Memory B cell (primary cell): ENCODE data around the gene LRRC71.
A peak's percentile ranks its signal among the peaks of the same experiment; 100 is the strongest.

Source experiments
- ATAC-seq: fragments of 150-1000 bp; cut with Tn5 transposase; 2 replicates; pipeline ENCODE4 v1.10.0; 2021; ENCODE audit warnings: low read depth, mild to moderate bottlenecking, moderate library complexity
- DNase-seq, 2 donors: peaks; one replicate each; pipeline ENCODE4 v3.0.0; 2022; ENCODE audit warnings: low spot score in 2 of 2
- H3K27ac Mint-ChIP-seq: one replicate; pipeline ENCODE4 v1.8.0; 2022; ENCODE audit warnings: mild to moderate bottlenecking, moderate library complexity, mixed read lengths
- H3K27me3 Mint-ChIP-seq: one replicate; pipeline ENCODE4 v1.8.0; 2022; ENCODE audit warnings: mixed read lengths
- H3K36me3 Mint-ChIP-seq: one replicate; pipeline ENCODE4 v1.8.0; 2022; ENCODE audit warnings: mild to moderate bottlenecking, mixed read lengths
- H3K4me1 Mint-ChIP-seq: one replicate; pipeline ENCODE4 v1.8.0; 2022; ENCODE audit warnings: mixed read lengths
- H3K4me3 Mint-ChIP-seq: one replicate; pipeline ENCODE4 v1.8.0; 2022; ENCODE audit warnings: mild to moderate bottlenecking, moderate library complexity, mixed read lengths
- H3K9me3 Mint-ChIP-seq: one replicate; pipeline ENCODE4 v1.8.0; 2022; ENCODE audit warnings: mixed read lengths

The LRRC71 gene

DNA sequence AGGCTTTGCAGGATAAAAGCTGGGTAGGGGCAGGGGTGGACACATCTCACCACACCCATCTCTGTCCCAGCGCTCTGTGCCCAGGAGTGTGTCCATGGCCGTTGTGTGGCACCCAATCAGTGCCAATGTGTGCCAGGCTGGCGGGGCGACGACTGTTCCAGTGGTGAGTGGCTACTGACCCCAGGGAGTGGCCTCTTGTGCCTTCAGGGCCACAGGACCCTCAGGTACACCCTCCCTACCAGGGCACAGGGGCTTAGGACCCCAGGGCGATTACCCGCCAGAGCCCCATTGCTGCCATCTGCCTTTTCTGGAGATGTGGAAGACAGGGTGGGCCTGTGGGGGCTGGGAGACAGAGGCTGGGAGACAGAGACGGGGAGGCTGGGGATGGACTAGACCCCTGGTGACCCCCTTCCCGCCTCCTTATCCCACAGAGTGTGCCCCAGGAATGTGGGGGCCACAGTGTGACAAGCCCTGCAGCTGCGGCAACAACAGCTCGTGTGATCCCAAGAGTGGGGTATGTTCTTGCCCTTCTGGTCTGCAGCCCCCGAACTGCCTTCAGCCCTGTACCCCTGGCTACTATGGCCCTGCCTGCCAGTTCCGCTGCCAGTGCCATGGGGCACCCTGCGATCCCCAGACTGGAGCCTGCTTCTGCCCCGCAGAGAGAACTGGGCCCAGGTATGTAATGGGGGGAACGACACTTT lies 14.1 kb upstream of the LRRC71 start:
- Mint-ChIP-seq H3K36me3 (no peaks in the 10 kb centered on the region), H3K9me3 (no peaks in the 10 kb centered on the region), H3K27ac (no peak overlapping the region), H3K4me3 (no peak overlapping the region), H3K4me1 (peaks cover 8% of the 10 kb centered on the region), H3K27me3 (peaks cover 23% of the 10 kb centered on the region)
- no peak for ATAC-seq
- no peak for DNase-seq

DNA sequence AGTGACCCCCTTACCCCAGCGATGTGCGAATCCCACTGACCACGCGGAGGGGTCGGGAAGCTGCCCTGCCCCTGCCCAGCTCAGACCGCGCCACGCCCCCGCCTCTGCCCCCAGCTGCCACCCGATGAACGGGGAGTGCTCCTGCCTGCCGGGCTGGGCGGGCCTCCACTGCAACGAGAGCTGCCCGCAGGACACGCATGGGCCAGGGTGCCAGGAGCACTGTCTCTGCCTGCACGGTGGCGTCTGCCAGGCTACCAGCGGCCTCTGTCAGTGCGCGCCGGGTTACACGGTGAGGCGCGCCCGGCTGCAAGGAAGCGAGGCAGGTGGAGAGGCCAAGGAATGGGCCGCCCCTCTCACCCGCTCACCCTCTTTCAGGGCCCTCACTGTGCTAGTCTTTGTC lies 11.9 kb upstream of the LRRC71 start:
- H3K27me3 Mint-ChIP-seq = peaks cover 18% of the 10 kb centered on the region
- DNase-seq = no peak
- no peak for ATAC-seq
- no peaks in the 10 kb centered on the region for H3K36me3 Mint-ChIP-seq
- no peak overlapping the region for H3K4me3 Mint-ChIP-seq
- peaks cover 8% of the 10 kb centered on the region for H3K4me1 Mint-ChIP-seq
- no peak overlapping the region for H3K27ac Mint-ChIP-seq
- H3K9me3 Mint-ChIP-seq = no peaks in the 10 kb centered on the region

DNA sequence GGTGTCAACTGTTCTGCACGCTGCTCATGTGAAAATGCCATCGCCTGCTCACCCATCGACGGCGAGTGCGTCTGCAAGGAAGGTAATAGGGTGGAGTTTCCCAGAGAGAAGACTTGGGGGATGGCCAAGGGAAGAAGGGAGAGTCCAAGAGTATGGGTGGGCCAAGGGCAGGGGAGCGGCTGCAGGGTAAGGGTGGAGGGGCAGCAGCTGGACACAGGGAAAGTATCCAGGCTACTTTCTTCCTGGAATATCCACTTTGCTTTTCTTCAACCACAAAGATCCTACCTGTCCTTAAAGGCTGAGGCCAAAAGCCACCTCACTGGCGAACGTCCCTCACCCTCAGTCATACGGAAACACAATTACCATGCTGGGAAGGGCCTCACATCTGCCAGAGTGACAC lies 11.5 kb upstream of the LRRC71 start:
- Mint-ChIP-seq H3K27ac (no peak overlapping the region), H3K36me3 (no peaks in the 10 kb centered on the region), H3K4me3 (no peak overlapping the region), H3K9me3 (no peaks in the 10 kb centered on the region), H3K27me3 (peaks cover 19% of the 10 kb centered on the region), H3K4me1 (peaks cover 8% of the 10 kb centered on the region)
- no peak for ATAC-seq
- DNase-seq = no peak

DNA sequence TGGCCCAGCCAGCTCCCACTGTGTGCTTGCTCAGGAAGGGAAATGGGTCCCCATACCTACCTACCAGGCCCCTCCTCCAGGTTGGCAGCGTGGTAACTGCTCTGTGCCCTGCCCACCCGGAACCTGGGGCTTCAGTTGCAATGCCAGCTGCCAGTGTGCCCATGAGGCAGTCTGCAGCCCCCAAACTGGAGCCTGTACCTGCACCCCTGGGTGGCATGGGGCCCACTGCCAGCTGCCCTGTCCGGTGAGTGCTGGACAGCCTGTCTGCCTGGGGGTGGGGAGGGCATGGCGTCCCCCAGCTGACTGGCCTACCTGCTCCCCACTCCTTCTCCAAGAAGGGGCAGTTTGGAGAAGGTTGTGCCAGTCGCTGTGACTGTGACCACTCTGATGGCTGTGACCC lies 10.8 kb upstream of the LRRC71 start:
- Mint-ChIP-seq H3K27ac (no peak overlapping the region), H3K4me3 (no peak overlapping the region), H3K9me3 (no peaks in the 10 kb centered on the region), H3K4me1 (peaks cover 8% of the 10 kb centered on the region), H3K36me3 (no peaks in the 10 kb centered on the region), H3K27me3 (peaks cover 23% of the 10 kb centered on the region)
- ATAC-seq (no peak), DNase-seq (no peak)

DNA sequence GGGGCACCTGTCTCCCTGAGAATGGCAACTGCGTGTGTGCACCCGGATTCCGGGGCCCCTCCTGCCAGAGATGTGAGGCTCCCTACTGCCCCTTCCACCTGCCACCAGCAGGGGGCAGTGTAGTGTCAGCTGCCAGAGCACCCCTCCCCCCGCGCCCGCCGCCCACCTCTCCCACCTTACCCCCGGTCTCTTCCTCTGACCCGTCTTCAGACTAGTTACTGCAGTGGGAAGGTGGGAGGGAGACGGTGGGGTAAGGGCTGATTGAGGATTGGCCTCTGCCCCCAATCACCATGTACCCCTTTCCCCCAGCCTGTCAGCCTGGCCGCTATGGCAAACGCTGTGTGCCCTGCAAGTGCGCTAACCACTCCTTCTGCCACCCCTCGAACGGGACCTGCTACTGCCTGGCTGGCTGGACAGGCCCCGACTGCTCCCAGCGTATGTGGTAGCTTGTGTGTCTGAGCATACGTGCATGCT lies 10.1 kb upstream of the LRRC71 start:
- H3K36me3 Mint-ChIP-seq = no peaks in the 10 kb centered on the region
- peaks cover 28% of the 10 kb centered on the region for H3K27me3 Mint-ChIP-seq
- ATAC-seq = peak; percentile 47
- no peaks in the 10 kb centered on the region for H3K9me3 Mint-ChIP-seq
- no peak overlapping the region for H3K4me3 Mint-ChIP-seq
- H3K4me1 Mint-ChIP-seq = peaks cover 8% of the 10 kb centered on the region
- peak; percentile 30 to 59 for DNase-seq
- H3K27ac Mint-ChIP-seq = no peak overlapping the region

DNA sequence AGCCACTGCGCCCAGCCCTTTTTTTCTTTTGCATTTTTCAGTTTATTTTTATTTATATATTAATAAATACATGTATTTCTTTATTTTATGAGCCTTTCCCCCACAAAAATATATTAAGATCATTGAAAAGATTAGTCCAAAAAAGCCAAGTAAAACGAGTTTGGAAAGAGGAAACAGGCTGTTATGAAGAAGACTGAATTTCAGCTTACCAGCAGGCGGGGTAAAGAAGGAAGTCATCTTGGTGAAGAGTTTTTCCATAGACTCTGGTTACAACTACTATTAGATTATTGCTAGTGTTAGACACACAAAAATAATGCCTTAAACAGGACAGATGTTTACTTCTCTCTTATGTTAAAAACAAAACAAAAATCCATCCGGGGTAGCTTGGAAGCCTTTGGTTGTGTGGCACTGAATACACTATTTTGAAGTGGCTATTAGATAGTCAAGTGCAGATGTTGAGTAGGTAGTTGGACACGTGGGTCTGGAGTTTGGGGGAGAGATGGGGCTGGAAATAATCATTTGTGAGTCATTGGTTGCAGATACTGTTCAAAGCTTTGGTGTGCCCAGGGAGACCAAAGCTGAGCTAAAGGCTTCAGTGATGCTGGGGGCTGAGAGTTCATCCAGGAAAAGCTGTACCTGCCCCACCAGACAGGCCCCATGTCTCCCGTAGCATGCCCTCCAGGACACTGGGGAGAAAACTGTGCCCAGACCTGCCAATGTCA lies 8.7 kb upstream of the LRRC71 start:
- DNase-seq = no peak
- peaks cover 7% of the 10 kb centered on the region for H3K4me1 Mint-ChIP-seq
- H3K27me3 Mint-ChIP-seq = peaks cover 29% of the 10 kb centered on the region
- no peak for ATAC-seq
- H3K4me3 Mint-ChIP-seq = no peak overlapping the region
- no peak overlapping the region for H3K27ac Mint-ChIP-seq
- H3K9me3 Mint-ChIP-seq = no peaks in the 10 kb centered on the region
- no peaks in the 10 kb centered on the region for H3K36me3 Mint-ChIP-seq

DNA sequence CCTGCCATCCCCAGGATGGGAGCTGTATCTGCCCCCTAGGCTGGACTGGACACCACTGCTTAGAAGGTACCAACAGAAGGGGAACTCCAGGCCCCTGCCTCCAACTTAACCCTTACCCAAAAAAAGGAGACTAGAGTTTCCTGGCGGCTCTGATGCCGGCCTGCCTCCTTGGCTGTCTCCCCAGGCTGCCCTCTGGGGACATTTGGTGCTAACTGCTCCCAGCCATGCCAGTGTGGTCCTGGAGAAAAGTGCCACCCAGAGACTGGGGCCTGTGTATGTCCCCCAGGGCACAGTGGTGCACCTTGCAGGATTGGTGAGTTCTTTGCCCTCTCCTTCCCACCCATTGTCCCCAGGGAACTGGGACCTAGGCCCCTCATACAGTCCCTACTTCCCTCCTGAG lies 8.1 kb upstream of the LRRC71 start:
- Mint-ChIP-seq H3K36me3 (no peaks in the 10 kb centered on the region), H3K27me3 (peaks cover 25% of the 10 kb centered on the region)

DNA sequence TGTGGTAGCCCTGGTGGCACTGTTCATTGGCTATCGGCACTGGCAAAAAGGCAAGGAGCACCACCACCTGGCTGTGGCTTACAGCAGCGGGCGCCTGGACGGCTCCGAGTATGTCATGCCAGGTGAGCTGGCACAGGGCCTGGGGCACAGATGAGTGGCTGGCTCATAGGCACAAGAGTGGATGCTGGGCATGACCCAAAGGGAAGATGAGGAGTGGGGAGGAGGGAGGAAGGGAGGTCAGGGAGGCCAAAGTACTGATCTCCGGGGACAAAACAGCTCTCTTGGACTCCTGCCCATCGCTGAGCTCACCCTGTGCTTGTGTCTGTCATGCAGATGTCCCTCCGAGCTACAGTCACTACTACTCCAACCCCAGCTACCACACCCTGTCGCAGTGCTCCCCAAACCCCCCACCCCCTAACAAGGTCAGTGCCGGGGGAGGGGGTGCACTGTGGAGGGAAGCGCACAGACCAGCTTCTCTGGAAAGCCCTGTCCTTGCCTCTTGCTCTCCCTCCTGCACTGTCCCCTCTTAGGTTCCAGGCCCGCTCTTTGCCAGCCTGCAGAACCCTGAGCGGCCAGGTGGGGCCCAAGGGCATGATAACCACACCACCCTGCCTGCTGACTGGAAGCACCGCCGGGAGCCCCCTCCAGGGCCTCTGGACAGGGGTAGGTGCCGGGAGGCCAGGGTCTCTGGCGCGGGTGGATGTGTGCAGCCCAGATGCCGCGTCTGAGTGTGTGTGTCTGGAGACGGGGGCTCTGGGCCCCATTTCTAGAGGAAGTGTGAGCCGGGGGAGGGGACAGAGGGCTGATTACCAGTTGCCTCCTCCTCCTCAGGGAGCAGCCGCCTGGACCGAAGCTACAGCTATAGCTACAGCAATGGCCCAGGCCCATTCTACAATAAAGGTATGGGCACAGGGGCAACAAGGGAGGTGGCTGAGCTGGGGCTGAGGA lies 7.3 kb upstream of the LRRC71 start:
- H3K4me1 Mint-ChIP-seq = peaks cover 3% of the 10 kb centered on the region
- ATAC-seq = no peak
- H3K4me3 Mint-ChIP-seq = no peak overlapping the region
- H3K36me3 Mint-ChIP-seq = no peaks in the 10 kb centered on the region
- no peak overlapping the region for H3K27ac Mint-ChIP-seq
- no peak for DNase-seq
- H3K9me3 Mint-ChIP-seq = no peaks in the 10 kb centered on the region
- peaks cover 24% of the 10 kb centered on the region for H3K27me3 Mint-ChIP-seq

More for the DNA sequence above, 8.1 kb upstream of the LRRC71 start:
- no peak for DNase-seq
- no peaks in the 10 kb centered on the region for H3K9me3 Mint-ChIP-seq
- ATAC-seq = no peak
- peaks cover 3% of the 10 kb centered on the region for H3K4me1 Mint-ChIP-seq
- no peak overlapping the region for H3K4me3 Mint-ChIP-seq
- no peak overlapping the region for H3K27ac Mint-ChIP-seq

DNA sequence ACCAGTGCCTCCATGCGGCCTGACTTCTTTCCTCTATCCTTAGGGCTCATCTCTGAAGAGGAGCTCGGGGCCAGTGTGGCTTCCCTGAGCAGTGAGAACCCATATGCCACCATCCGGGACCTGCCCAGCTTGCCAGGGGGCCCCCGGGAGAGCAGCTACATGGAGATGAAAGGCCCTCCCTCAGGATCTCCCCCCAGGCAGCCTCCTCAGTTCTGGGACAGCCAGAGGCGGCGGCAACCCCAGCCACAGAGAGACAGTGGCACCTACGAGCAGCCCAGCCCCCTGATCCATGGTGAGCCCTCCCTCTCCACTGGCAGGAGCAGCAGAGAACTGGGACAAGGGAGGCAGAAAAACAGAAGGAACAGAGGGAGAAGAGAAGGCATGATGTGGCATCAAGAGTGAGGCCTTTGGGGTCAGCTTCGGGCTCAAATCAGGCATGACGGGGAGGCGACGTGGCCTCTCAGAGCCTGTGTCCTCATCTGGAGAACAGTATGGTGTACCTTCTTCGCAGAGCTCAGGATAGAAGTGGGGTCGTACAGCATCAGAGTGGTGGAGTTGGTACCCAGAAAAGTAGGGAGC lies 6.5 kb upstream of the LRRC71 start:
- H3K27me3 Mint-ChIP-seq = peaks cover 26% of the 10 kb centered on the region

DNA sequence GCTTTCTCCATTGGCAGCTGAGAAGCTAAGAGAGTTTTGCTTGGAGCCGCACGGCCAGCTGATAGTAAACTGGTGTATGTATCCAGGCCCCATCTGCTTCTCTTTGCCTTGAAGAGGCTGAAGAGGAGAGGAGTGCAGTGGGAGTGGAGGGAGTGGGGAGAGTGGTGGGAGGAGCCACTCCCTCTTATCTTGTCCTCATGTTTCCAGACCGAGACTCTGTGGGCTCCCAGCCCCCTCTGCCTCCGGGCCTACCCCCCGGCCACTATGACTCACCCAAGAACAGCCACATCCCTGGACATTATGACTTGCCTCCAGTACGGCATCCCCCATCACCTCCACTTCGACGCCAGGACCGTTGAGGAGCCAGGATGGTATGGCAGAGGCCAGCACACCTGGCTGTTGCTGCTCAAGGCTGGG lies 6.0 kb upstream of the LRRC71 start:
- H3K27ac Mint-ChIP-seq = no peak overlapping the region
- H3K4me1 Mint-ChIP-seq = peaks cover 3% of the 10 kb centered on the region
- DNase-seq = no peak
- H3K36me3 Mint-ChIP-seq = no peaks in the 10 kb centered on the region
- H3K9me3 Mint-ChIP-seq = no peaks in the 10 kb centered on the region
- H3K4me3 Mint-ChIP-seq = no peak overlapping the region
- no peak for ATAC-seq
- H3K27me3 Mint-ChIP-seq = peaks cover 26% of the 10 kb centered on the region

More for the DNA sequence above, 6.5 kb upstream of the LRRC71 start:
- Mint-ChIP-seq H3K27ac (no peak overlapping the region), H3K9me3 (no peaks in the 10 kb centered on the region), H3K4me1 (peaks cover 3% of the 10 kb centered on the region), H3K4me3 (no peak overlapping the region), H3K36me3 (no peaks in the 10 kb centered on the region)
- DNase-seq (no peak), ATAC-seq (no peak)

DNA sequence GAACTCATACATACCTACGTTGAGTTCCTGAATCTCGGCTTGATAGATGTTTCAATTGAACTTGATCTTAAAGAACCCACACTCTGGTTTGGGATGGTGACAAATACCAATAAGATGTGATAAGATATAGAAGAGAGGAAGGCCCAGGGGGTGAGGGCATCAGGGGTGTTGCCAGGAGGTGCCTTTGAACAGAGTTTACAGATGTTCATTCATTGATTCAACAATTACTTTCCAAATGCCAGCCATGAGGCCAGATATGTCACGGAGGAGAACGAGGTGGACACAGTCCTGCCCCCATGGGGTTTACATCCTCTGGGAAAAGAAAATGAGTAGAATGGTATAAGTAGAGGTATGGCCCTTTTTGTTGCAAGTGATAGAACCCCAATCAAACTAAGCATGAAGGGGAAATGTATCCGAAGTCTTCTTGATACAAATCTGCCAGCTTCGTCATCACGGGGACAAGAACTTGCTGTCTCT lies 659 bp downstream of the LRRC71 start:
- peaks cover 34% of the 10 kb centered on the region for H3K27me3 Mint-ChIP-seq
- H3K36me3 Mint-ChIP-seq = no peaks in the 10 kb centered on the region
- peaks cover 3% of the 10 kb centered on the region for H3K4me1 Mint-ChIP-seq
- no peak overlapping the region for H3K27ac Mint-ChIP-seq
- ATAC-seq = no peak
- H3K9me3 Mint-ChIP-seq = no peaks in the 10 kb centered on the region
- no peak overlapping the region for H3K4me3 Mint-ChIP-seq
- no peak for DNase-seq

DNA sequence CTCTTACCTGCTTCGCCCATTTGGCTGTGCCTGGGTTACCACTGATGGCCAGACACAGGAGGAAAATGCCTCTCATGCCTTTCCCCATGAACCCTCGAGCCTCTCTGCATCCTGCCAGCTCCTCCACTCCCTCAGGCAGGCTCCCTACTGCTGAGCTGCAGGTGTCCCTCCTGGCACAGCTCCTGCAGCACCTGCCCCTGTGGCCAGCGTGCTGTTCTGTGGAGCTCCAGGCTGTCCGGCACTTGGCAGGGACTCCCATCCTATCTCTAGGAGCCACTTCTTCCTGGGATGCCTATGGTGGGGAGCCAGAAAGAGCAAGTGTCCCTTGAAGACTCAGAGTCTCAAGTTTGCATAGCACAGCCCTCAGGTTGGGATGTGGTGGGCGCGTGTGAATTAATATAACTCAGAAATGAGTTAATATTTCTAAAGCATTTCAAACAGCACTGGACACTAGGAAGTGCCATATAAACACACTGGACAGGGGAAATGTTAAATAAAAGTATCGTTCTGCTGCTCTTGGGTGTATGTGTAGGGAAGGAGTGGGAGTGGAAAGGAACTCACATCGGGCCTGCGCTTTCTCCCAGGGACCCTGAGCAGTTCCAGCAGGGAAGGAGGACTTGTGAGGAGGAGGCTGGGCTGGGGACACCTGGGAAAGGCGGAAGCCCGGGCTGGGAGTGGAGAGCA lies 2.7 kb downstream of the LRRC71 start:
- Mint-ChIP-seq H3K9me3 (no peaks in the 10 kb centered on the region), H3K27ac (no peak overlapping the region), H3K4me3 (peak overlapping the region; percentile 22), H3K36me3 (no peaks in the 10 kb centered on the region), H3K4me1 (peaks cover 8% of the 10 kb centered on the region), H3K27me3 (peaks cover 38% of the 10 kb centered on the region)
- DNase-seq (no peak), ATAC-seq (no peak)
